ENCODE data around the gene NAT14. TPM values are rescaled to one million over a fixed set of nuclear protein-coding genes. Genes with fewer than 3 reads are reported as not detected.
"Not testable (repeated sequence)": the region's sequence is repeated elsewhere in the genome, so short reads cannot be mapped to it uniquely, and the experiment has no call there.

Gene NAT14
- total RNA-seq, 1 donor, result 8.3 TPM

- no peak for TF ChIP-seq CTCF (IDR thresholded peaks at IDR 0.05; ENCODE audit: insufficient read depth, low read length)
- peak; percentile 63 for DNase-seq (ENCODE audit: low read depth)
- no peak overlapping the region for H3K4me3 ChIP-seq (ENCODE audit: low read depth, low read length)
Measured at GRCh38 chr19:55526216-55527196, 41.5 kb downstream of the NAT14 start.

- DNase-seq (ENCODE audit: low read depth), result no peak
- no peak overlapping the region for H3K4me3 ChIP-seq (ENCODE audit: low read depth, low read length)
- TF ChIP-seq CTCF (IDR thresholded peaks at IDR 0.05; ENCODE audit: insufficient read depth, low read length), result no peak
Measured at GRCh38 chr19:55527197-55528029, 42.4 kb downstream of the NAT14 start.

- H3K4me3 ChIP-seq (ENCODE audit: low read depth, low read length), result no peak overlapping the region
- no peak for DNase-seq (ENCODE audit: low read depth)
- TF ChIP-seq CTCF (IDR thresholded peaks at IDR 0.05; ENCODE audit: insufficient read depth, low read length), result no peak
Measured at GRCh38 chr19:55528030-55528803, 43.2 kb downstream of the NAT14 start.

- TF ChIP-seq CTCF (IDR thresholded peaks at IDR 0.05; ENCODE audit: insufficient read depth, low read length), result no peak
- H3K4me3 ChIP-seq (ENCODE audit: low read depth, low read length), result no peak overlapping the region
- no peak for DNase-seq (ENCODE audit: low read depth)
Measured at GRCh38 chr19:55529636-55530234, 44.7 kb downstream of the NAT14 start.

- TF ChIP-seq CTCF (IDR thresholded peaks at IDR 0.05; ENCODE audit: insufficient read depth, low read length), result no peak
- H3K4me3 ChIP-seq (ENCODE audit: low read depth, low read length), result no peak overlapping the region
- DNase-seq (ENCODE audit: low read depth), result no peak
Measured at GRCh38 chr19:55530996-55531395, 46.0 kb downstream of the NAT14 start.

- not testable (repeated sequence) for DNase-seq (ENCODE audit: low read depth); H3K4me3 ChIP-seq (ENCODE audit: low read depth, low read length)
Measured at GRCh38 chr19:55534280-55534679, 49.3 kb downstream of the NAT14 start.

Data from fibroblast of the aortic adventitia (primary cell).